Sciatic nerve (tissue), 2 donors: ENCODE measurements around the gene MGAT5. TPM values are rescaled to one million over a fixed set of nuclear protein-coding genes. Genes with fewer than 3 reads are reported as not detected.

Experiments used
- ATAC-seq: fragments of 200-7000 bp; cut with Tn5 transposase; one replicate; pipeline ENCODE4 v1.9.1; 2020; ENCODE audit warnings: mild to moderate bottlenecking, moderate library complexity
- DNase-seq: peaks from one replicate; pipeline ENCODE4 v3.0.0-alpha.2; 2020; ENCODE audit warnings: low spot score
- intact Hi-C: fragments of 100-400 bp; cut with DNase I; formaldehyde crosslinking; loops from one replicate; pipeline ENCODE4 v1.14.2; 2022
- total RNA-seq: library from RNA; stranded (reverse); fragmentation: NEBNext Ultra II Directional; extraction: Animal tissue kit (Norgen Biotek cat#: 25700); gene quantifications from one replicate; pipeline ENCODE4 v1.2.1, GENCODE V29; 2021
- donor health status: DM: no; HTN: no; CAD: no.
- donor health status: DM: no; HTN: no; CAD: no.

Gene MGAT5
- total RNA-seq, 1 donor from 2014 or later, result 49.6 TPM

GRCh38 chr2:134230885-134231284, 23.0 kb upstream of the MGAT5 start:
- intact Hi-C loops, result no loop called here
- no peak for ATAC-seq
- DNase-seq, result no peak

- intact Hi-C loops, result no loop called here
- DNase-seq (no peak), ATAC-seq (no peak)
Observed at GRCh38 chr2:134231301-134231964, 22.4 kb upstream of the MGAT5 start.

GRCh38 chr2:134231965-134232340, 21.9 kb upstream of the MGAT5 start:
- ATAC-seq (no peak), DNase-seq (no peak)
- intact Hi-C loops, result no loop called here

- intact Hi-C loops, result no loop called here
- no peak for DNase-seq
- ATAC-seq, result no peak
Observed at GRCh38 chr2:134232461-134232860, 21.4 kb upstream of the MGAT5 start.

- ATAC-seq (peak; percentile 36), DNase-seq (no peak)
- intact Hi-C loops, result no loop called here
Observed at GRCh38 chr2:134232868-134233727, 20.8 kb upstream of the MGAT5 start.

GRCh38 chr2:134233728-134234136, 20.1 kb upstream of the MGAT5 start:
- no peak for ATAC-seq
- intact Hi-C loops, result no loop called here

GRCh38 chr2:134234535-134234934, 19.3 kb upstream of the MGAT5 start:
- DNase-seq (no peak), ATAC-seq (no peak)
- intact Hi-C loops, result no loop called here

More at GRCh38 chr2:134233728-134234136, 20.1 kb upstream of the MGAT5 start:
- no peak for DNase-seq

GRCh38 chr2:134235510-134236144, 18.2 kb upstream of the MGAT5 start:
- DNase-seq (no peak), ATAC-seq (no peak)
- intact Hi-C loops, result no loop called here

- intact Hi-C loops, result no loop called here
- no peak for DNase-seq
Observed at GRCh38 chr2:134238371-134238770, 15.5 kb upstream of the MGAT5 start.

GRCh38 chr2:134240061-134240460, 13.8 kb upstream of the MGAT5 start:
- ATAC-seq, result no peak
- intact Hi-C loops, result loop anchor here (10.0 kb wide), 1 partner anchor 105 kb away; no protein-coding TSS in a partner anchor
- no peak for DNase-seq

More at GRCh38 chr2:134238371-134238770, 15.5 kb upstream of the MGAT5 start:
- no peak for ATAC-seq

- intact Hi-C loops, result loop anchor here (10.0 kb wide), 1 partner anchor 107 kb away; no protein-coding TSS in a partner anchor
- DNase-seq, result no peak
- no peak for ATAC-seq
Observed at GRCh38 chr2:134241911-134242310, 12.0 kb upstream of the MGAT5 start.

- DNase-seq (no peak), ATAC-seq (no peak)
- intact Hi-C loops, result loop anchor here (10.0 kb wide), 1 partner anchor 108 kb away; no protein-coding TSS in a partner anchor
Observed at GRCh38 chr2:134243244-134243643, 10.6 kb upstream of the MGAT5 start.

GRCh38 chr2:134244086-134244485, 9.8 kb upstream of the MGAT5 start:
- ATAC-seq (no peak), DNase-seq (no peak)
- intact Hi-C loops, result loop anchor here (10.0 kb wide), 1 partner anchor 109 kb away; no protein-coding TSS in a partner anchor

GRCh38 chr2:134244587-134244986, 9.3 kb upstream of the MGAT5 start:
- DNase-seq, result no peak
- no peak for ATAC-seq
- intact Hi-C loops, result loop anchor here (10.0 kb wide), 1 partner anchor 110 kb away; no protein-coding TSS in a partner anchor

- ATAC-seq (peak; percentile 79), DNase-seq (peak; percentile 89)
- intact Hi-C loops, result loop anchor here (10.0 kb wide), 1 partner anchor 111 kb away; no protein-coding TSS in a partner anchor
Observed at GRCh38 chr2:134245340-134245984, 8.4 kb upstream of the MGAT5 start.

- no peak for DNase-seq
- peak; percentile 56 for ATAC-seq
- intact Hi-C loops, result loop anchor here (10.0 kb wide), 1 partner anchor 112 kb away; no protein-coding TSS in a partner anchor
Observed at GRCh38 chr2:134246154-134246874, 7.6 kb upstream of the MGAT5 start.

- DNase-seq (no peak), ATAC-seq (no peak)
- intact Hi-C loops, result loop anchor here (2.0 to 10.0 kb wide), 2 partner anchors 113 to 357 kb away; no protein-coding TSS in a partner anchor
Observed at GRCh38 chr2:134247679-134248078, 6.2 kb upstream of the MGAT5 start.

- DNase-seq, result no peak
- peak; percentile 61 for ATAC-seq
- intact Hi-C loops, result loop anchor here (2.0 to 10.0 kb wide), 2 partner anchors 114 to 358 kb away; no protein-coding TSS in a partner anchor
Observed at GRCh38 chr2:134248913-134249312, 5.0 kb upstream of the MGAT5 start.
